Immature natural killer cell (primary cell): ENCODE data around the gene SLC12A5. TPM values are rescaled to one million over a fixed set of nuclear protein-coding genes. Genes with fewer than 3 reads are reported as not detected.
"Not testable (repeated sequence)": the region's sequence is repeated elsewhere in the genome, so short reads cannot be mapped to it uniquely, and the experiment has no call there.

Experiments used
- DNase-seq, 3 donors: peaks; one replicate each; pipeline ENCODE4 v3.0.0; 2022; ENCODE audit warnings: mixed read lengths in 1 of 3
- H3K27ac Mint-ChIP-seq, 6 donors: one replicate each; pipeline ENCODE4 v1.8.0; 2020; ENCODE audit warnings: mixed read lengths in 6 of 6, mild to moderate bottlenecking in 5 of 6, inconsistent platforms in 4 of 6, moderate library complexity in 3 of 6
- H3K27me3 Mint-ChIP-seq, 3 donors: one replicate each; pipeline ENCODE4 v1.8.0; 2020 to 2021; ENCODE audit warnings: low read depth in 3 of 3, mild to moderate bottlenecking in 3 of 3, mixed read lengths in 3 of 3, moderate library complexity in 3 of 3, inconsistent platforms in 1 of 3
- H3K36me3 Mint-ChIP-seq, 3 donors: one replicate each; pipeline ENCODE4 v1.8.0; 2020; ENCODE audit warnings: mixed read lengths in 3 of 3, inconsistent platforms in 2 of 3, mild to moderate bottlenecking in 2 of 3
- H3K4me1 Mint-ChIP-seq, 2 donors: one replicate each; pipeline ENCODE4 v1.8.0; 2020; ENCODE audit warnings: inconsistent platforms in 2 of 2, mild to moderate bottlenecking in 2 of 2, mixed read lengths in 2 of 2, moderate library complexity in 1 of 2
- H3K4me3 Mint-ChIP-seq, 5 donors: one replicate each; pipeline ENCODE4 v1.8.0; 2020; ENCODE audit warnings: mild to moderate bottlenecking in 5 of 5, mixed read lengths in 5 of 5, inconsistent platforms in 3 of 5, moderate library complexity in 3 of 5
- H3K9me3 Mint-ChIP-seq, 6 donors: one replicate each; pipeline ENCODE4 v1.8.0; 2020; ENCODE audit warnings: mild to moderate bottlenecking in 6 of 6, mixed read lengths in 6 of 6, inconsistent platforms in 4 of 6, moderate library complexity in 3 of 6
- polyA plus RNA-seq, 3 donors: library from polyadenylated mRNA; unstranded; fragments of 300-500 nt; fragmentation: Illumina TruSeq; gene quantifications; one replicate each; pipeline ENCODE4 v1.2.3, GENCODE V29; 2021

SLC12A5 gene
- polyA plus RNA-seq, result 1 to 10 TPM in 2 of 3 donors, not detected in 1; 1.0 to 1.8 TPM

- Mint-ChIP-seq H3K27me3 (peaks cover 13 to 45% (median 22%) of the 10 kb centered on the region in 3 donors), H3K4me1 (no peaks in the 10 kb centered on the region), H3K27ac (no peak within 1 kb of the TSS), H3K9me3 (no peaks in the 10 kb centered on the region), H3K36me3 (no peaks in the 10 kb centered on the region), H3K4me3 (no peak within 1 kb of the TSS)
- no peak for DNase-seq
Observed at GRCh38 chr20:46028772-46029371, at the start of gene SLC12A5. Gene SLC12A5, plus strand, starts transcription at chr20:46029215. Its CDS starts 130 bp downstream, at chr20:46029345.

GRCh38 chr20:45981261-45981660 lies 47.8 kb upstream of the SLC12A5 start:
- Mint-ChIP-seq H3K4me3 (no peak overlapping the region), H3K27me3 (peaks cover 1 to 8% (median 2%) of the 10 kb centered on the region in 3 donors), H3K4me1 (no peaks in the 10 kb centered on the region), H3K27ac (no peak overlapping the region), H3K9me3 (no peaks in the 10 kb centered on the region), H3K36me3 (no peaks in the 10 kb centered on the region)
- DNase-seq, result no peak

- DNase-seq, result no peak
- H3K27me3 Mint-ChIP-seq, result peaks cover 0 to 10% (median 3%) of the 10 kb centered on the region in 3 donors
- no peaks in the 10 kb centered on the region for H3K9me3 Mint-ChIP-seq
- no peaks in the 10 kb centered on the region for H3K36me3 Mint-ChIP-seq
- no peak overlapping the region for H3K27ac Mint-ChIP-seq
- no peaks in the 10 kb centered on the region for H3K4me1 Mint-ChIP-seq
- no peak overlapping the region for H3K4me3 Mint-ChIP-seq
Observed at GRCh38 chr20:45983279-45983743, 45.7 kb upstream of the SLC12A5 start.

DNA sequence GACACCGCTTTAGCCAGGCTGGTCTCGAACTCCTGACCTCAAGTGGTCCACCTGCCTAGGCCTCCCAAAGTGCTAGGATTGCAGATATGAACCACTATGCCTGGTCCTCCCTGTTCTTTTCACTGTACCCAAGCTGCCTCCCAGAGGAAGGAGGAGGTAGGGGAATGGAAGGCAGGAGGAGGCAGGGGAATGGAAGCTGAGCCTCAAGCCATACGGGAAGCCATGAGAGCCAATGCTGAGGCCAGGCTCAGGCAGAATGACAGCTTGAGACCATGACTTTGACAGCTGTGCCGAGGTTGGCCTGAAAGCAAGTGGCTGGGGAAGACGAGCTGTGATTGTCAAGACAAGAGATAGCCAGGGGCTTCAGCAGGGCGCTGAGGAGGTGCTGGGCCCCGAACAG lies 43.4 kb upstream of the SLC12A5 start:
- Mint-ChIP-seq H3K27me3 (peaks cover 3 to 8% (median 6%) of the 10 kb centered on the region in 3 donors), H3K36me3 (no peaks in the 10 kb centered on the region), H3K27ac (peak overlapping the region in 1 of 6 donors; percentile 7), H3K4me1 (no peaks in the 10 kb centered on the region), H3K9me3 (no peaks in the 10 kb centered on the region), H3K4me3 (no peak overlapping the region)
- DNase-seq, result no peak

GRCh38 chr20:45987108-45987780 lies 41.8 kb upstream of the SLC12A5 start:
- Mint-ChIP-seq H3K27ac (no peak overlapping the region), H3K9me3 (no peaks in the 10 kb centered on the region), H3K4me3 (no peak overlapping the region), H3K36me3 (no peaks in the 10 kb centered on the region), H3K4me1 (peaks cover 3 to 7% of the 10 kb centered on the region in 2 donors), H3K27me3 (peaks cover 4 to 8% (median 6%) of the 10 kb centered on the region in 3 donors)
- DNase-seq, result peak; percentile 73 to 76 (median 74)

- H3K27ac Mint-ChIP-seq, H3K4me3 Mint-ChIP-seq, DNase-seq, H3K4me1 Mint-ChIP-seq, H3K36me3 Mint-ChIP-seq, H3K9me3 Mint-ChIP-seq, H3K27me3 Mint-ChIP-seq: not testable (repeated sequence)
Observed at GRCh38 chr20:45988830-45989229, 40.2 kb upstream of the SLC12A5 start.

DNA sequence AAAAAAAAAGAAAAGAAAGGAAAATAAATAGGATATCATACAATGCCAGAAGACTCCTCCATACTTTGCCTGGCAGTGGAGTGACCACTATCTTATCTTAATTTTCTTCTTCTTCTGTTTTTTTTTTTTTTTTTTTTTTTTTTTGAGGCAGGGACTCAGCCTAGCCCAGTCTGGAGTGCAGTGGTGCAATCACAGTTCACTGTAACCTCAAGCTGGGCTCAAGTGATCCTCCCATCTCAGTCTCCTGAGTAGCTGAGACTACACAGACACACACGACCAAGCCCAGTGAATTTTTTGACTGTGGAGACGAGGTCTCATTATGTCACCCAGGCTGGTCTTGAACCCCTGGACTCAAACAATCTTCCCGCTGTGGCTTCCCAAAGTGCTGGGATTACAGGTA lies 37.4 kb upstream of the SLC12A5 start:
- Mint-ChIP-seq H3K36me3 (no peaks in the 10 kb centered on the region), H3K4me1 (peaks cover 8 to 9% of the 10 kb centered on the region in 2 donors), H3K4me3 (no peak overlapping the region), H3K27ac (no peak overlapping the region), H3K9me3 (no peaks in the 10 kb centered on the region), H3K27me3 (peaks cover 5 to 10% (median 6%) of the 10 kb centered on the region in 3 donors)
- no peak for DNase-seq

- peaks cover 8 to 9% of the 10 kb centered on the region in 2 donors for H3K4me1 Mint-ChIP-seq
- DNase-seq, result no peak
- H3K36me3 Mint-ChIP-seq, result no peaks in the 10 kb centered on the region
- H3K9me3 Mint-ChIP-seq, result no peaks in the 10 kb centered on the region
- peaks cover 9 to 10% (median 10%) of the 10 kb centered on the region in 3 donors for H3K27me3 Mint-ChIP-seq
- H3K4me3 Mint-ChIP-seq, result no peak overlapping the region
- no peak overlapping the region for H3K27ac Mint-ChIP-seq
Observed at GRCh38 chr20:45993197-45993951, 35.6 kb upstream of the SLC12A5 start.

DNA sequence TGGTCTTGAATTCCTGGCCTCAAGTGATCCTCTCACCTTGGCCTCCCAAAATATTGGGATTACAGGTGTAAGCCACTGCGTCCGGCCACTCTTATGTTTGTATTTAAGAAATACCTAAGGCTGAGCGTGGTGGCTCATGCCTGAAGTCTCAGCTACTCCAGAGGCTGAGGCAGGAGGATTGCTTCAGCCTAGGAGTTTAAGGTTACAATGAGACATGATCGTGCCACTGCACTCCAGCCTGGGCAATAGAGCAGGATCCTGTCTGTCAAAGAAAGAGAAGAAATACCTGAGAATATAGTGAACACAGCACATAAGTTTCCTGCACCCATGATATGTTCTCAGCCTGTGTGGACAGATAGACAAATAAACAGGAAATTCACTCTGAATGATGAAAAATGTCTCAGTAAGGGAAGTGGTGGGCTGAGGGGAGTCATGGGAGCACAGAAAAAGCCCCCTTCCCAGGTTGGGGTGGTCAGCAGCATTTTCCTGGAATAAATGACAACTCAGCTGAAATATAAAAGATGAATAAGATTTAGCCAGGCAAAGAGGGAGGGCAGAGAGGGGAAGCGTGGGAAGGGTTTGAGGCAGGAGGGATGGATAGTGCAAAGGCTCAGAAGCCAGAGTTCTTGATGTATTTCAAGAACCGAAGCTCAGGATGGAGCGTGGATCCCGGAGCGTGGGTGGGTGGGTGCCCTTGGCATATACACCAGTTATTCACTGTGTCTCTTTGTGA lies 34.1 kb upstream of the SLC12A5 start:
- Mint-ChIP-seq H3K27ac (no peak overlapping the region), H3K4me3 (peak overlapping the region in 1 of 5 donors; percentile 7), H3K27me3 (peaks cover 7 to 19% (median 9%) of the 10 kb centered on the region in 3 donors), H3K9me3 (no peaks in the 10 kb centered on the region), H3K4me1 (peaks cover 15 to 24% of the 10 kb centered on the region in 2 donors), H3K36me3 (peaks cover 0 to 6% (median 0%) of the 10 kb centered on the region in 3 donors)
- no peak for DNase-seq

DNA sequence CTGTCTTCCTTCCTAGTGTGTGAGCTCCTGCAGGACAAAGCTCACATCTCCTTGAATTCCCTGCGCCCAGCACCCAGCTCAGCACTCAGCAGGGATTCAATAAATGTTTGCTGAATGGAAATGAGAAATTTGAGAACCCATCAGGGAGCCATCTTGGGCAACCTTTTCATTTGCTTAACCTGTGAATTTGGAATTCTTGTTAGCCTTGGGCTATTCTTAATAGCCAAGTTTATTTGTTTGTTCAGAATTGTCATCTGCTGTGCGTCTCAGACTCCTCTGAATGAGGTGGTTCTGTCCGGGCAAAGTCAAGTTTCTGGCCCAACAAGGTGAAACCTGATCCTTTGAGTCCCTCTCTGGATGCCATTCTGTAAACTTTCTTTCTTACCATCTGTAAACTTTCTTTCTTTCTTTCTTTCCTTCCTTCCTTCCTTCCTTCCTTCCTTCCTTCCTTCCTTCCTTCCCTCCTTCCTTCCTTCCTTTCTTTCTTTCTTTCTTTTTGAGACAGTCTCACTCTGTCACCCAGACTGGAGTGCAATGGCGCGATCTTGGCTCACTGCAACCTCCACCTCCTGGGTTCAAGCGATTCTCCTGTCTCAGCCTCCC lies 33.4 kb upstream of the SLC12A5 start:
- peak overlapping the region in 1 of 6 donors; percentile 35 for H3K27ac Mint-ChIP-seq
- not testable (repeated sequence) for H3K4me3 Mint-ChIP-seq, H3K9me3 Mint-ChIP-seq, H3K36me3 Mint-ChIP-seq, DNase-seq
- H3K4me1 Mint-ChIP-seq, result peaks cover 19 to 31% of the 10 kb centered on the region in 2 donors
- peaks cover 6 to 16% (median 7%) of the 10 kb centered on the region in 3 donors for H3K27me3 Mint-ChIP-seq

- peaks cover 21 to 27% of the 10 kb centered on the region in 2 donors for H3K4me1 Mint-ChIP-seq
- no peaks in the 10 kb centered on the region for H3K9me3 Mint-ChIP-seq
- no peak overlapping the region for H3K27ac Mint-ChIP-seq
- no peak overlapping the region for H3K4me3 Mint-ChIP-seq
- H3K27me3 Mint-ChIP-seq, result peaks cover 5 to 15% (median 7%) of the 10 kb centered on the region in 3 donors
- DNase-seq, result no peak
- peaks cover 0 to 6% (median 0%) of the 10 kb centered on the region in 3 donors for H3K36me3 Mint-ChIP-seq
Observed at GRCh38 chr20:45997187-45997586, 31.8 kb upstream of the SLC12A5 start.

DNA sequence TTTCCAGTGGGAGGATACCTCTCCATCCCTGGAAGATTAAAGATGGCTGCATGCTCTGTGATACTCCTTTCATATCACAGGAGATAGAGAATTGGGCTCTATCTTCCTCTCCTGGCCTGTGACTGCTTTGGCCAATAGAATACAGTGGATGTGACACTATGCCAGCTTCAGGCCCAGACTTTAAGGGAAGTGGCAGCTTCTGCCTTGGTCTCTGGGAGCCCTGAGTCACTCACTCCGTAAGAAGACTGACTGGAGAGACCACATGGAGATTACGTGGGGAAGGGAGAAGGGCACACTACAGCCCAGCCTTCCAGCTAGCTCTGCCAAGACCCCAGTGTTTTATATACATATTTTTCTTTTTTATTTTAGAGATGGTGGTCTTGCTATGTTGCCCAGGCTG lies 30.7 kb upstream of the SLC12A5 start:
- Mint-ChIP-seq H3K27ac (peak overlapping the region in 1 of 6 donors; percentile 80), H3K27me3 (peaks cover 5 to 14% (median 6%) of the 10 kb centered on the region in 3 donors), H3K9me3 (no peaks in the 10 kb centered on the region), H3K4me1 (peaks cover 19 to 31% of the 10 kb centered on the region in 2 donors), H3K36me3 (peaks cover 0 to 6% (median 0%) of the 10 kb centered on the region in 3 donors), H3K4me3 (peak overlapping the region in 1 of 5 donors; percentile 36)
- no peak for DNase-seq

DNA sequence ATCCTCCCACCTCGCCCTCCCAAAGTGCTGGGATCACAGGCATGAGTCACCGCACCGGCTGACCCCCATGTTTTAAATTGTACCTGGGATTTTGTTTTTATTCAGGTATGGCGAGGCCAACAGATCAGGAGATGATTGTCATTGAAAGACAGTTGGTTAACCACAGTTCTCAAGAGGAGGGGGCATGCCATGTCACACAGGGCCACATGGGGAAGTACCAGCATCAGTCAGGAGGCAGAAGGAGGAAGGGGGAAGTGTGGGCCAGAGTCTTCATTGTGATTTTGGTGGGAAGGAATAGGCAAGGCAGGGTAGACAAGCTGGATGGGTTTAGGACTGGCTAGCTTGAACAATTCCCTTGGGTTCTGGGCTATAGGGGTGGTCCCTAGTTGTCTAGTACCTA lies 30.3 kb upstream of the SLC12A5 start:
- H3K27me3 Mint-ChIP-seq, result peaks cover 6 to 18% (median 7%) of the 10 kb centered on the region in 3 donors
- H3K9me3 Mint-ChIP-seq, result no peaks in the 10 kb centered on the region
- H3K4me1 Mint-ChIP-seq, result peaks cover 22 to 35% of the 10 kb centered on the region in 2 donors
- peak overlapping the region in 2 of 5 donors; percentile 18 to 36 for H3K4me3 Mint-ChIP-seq
- peaks cover 0 to 6% (median 0%) of the 10 kb centered on the region in 3 donors for H3K36me3 Mint-ChIP-seq
- DNase-seq, result no peak
- peak overlapping the region in 3 of 6 donors; percentile 2 to 80 (median 16) for H3K27ac Mint-ChIP-seq
